IMR-90 (cell line): ENCODE data around the gene DNAJA1. TPM values are rescaled to one million over a fixed set of nuclear protein-coding genes. Genes with fewer than 3 reads are reported as not detected.
A peak's percentile ranks its signal among the peaks of the same experiment; 100 is the strongest.

Experiments
- ATAC-seq: fragments of 200-7000 bp; cut with Tn5 transposase; 2 replicates; pipeline ENCODE4 v1.9.1; 2020; ENCODE audit warnings: low read depth, mild to moderate bottlenecking, moderate library complexity
- BruUV-seq: library from RNA; stranded (reverse); fragments of 400-500 nt; replicated peaks from 2 replicates; lab custom pipeline; 2021; lab: Mats Ljungman, UMichigan
- CTCF ChIA-PET: fragments of 300-600 bp; formaldehyde crosslinking; extraction: SDS; loops from one replicate; lab custom pipeline; 2021; ENCODE audit warnings: antibody characterized with exemption; lab: Yijun Ruan, JAX
- POLR2A ChIA-PET: fragments of 300-600 bp; sonication (Branson Sonifier 250); formaldehyde crosslinking; loops from one replicate; lab custom pipeline; 2022; ENCODE audit warnings: antibody characterized with exemption; ENCODE audit not compliant: unreplicated experiment; lab: Charles Lee
- DNase-seq: peaks from one replicate; pipeline ENCODE4 v3.0.0; 2013
- H2AFZ ChIP-seq: replicated peaks from 2 replicates; pipeline ENCODE3; 2013; ENCODE audit warnings: low read length, mild to moderate bottlenecking; ENCODE audit not compliant: poor library complexity
- H2AK5ac ChIP-seq: 2 replicates; pipeline ENCODE4 v1.6.1; 2013; ENCODE audit warnings: low read depth, low read length, inconsistent platforms
- H2AK9ac ChIP-seq: replicated peaks from 2 replicates; pipeline ENCODE3; 2013; ENCODE audit warnings: mild to moderate bottlenecking, low read depth, low read length, moderate library complexity; ENCODE audit not compliant: poor library complexity
- H2BK120ac ChIP-seq: 2 replicates; pipeline ENCODE4 v1.6.1; 2013; ENCODE audit warnings: low read depth, low read length, inconsistent platforms
- H2BK15ac ChIP-seq: 3 replicates; pipeline ENCODE4 v1.6.1; 2013; ENCODE audit warnings: low read depth, low read length, inconsistent platforms
- H2BK20ac ChIP-seq: 2 replicates; pipeline ENCODE4 v1.6.1; 2013; ENCODE audit warnings: low read depth, mild to moderate bottlenecking, inconsistent platforms, low read length, moderate library complexity
- H2BK5ac ChIP-seq: 2 replicates; pipeline ENCODE4 v1.6.1; 2013; ENCODE audit warnings: mild to moderate bottlenecking, low read depth, low read length, inconsistent platforms; ENCODE audit not compliant: poor library complexity, severe bottlenecking
- H3K14ac ChIP-seq: replicated peaks from 2 replicates; pipeline ENCODE4 v1.6.1; 2013; ENCODE audit warnings: low read depth, low read length, inconsistent platforms
- H3K18ac ChIP-seq: 2 replicates; pipeline ENCODE4 v1.6.1; 2013; ENCODE audit warnings: low read depth, low read length, control low read depth
- H3K23ac ChIP-seq: 2 replicates; pipeline ENCODE4 v1.6.1; 2013; ENCODE audit warnings: low read depth, low read length, inconsistent platforms
- H3K27ac ChIP-seq: 2 replicates; pipeline ENCODE4 v1.5.1; 2013; ENCODE audit warnings: mild to moderate bottlenecking, control low read depth, low read length; ENCODE audit not compliant: insufficient read depth
- H3K27me3 ChIP-seq: 2 replicates; pipeline ENCODE4 v1.6.1; 2013; ENCODE audit warnings: low read length; ENCODE audit not compliant: control insufficient read depth, insufficient read depth
- H3K36me3 ChIP-seq: 2 replicates; pipeline ENCODE4 v1.6.1; 2013; ENCODE audit warnings: low read length, mixed read lengths; ENCODE audit not compliant: control insufficient read depth, insufficient read depth
- H3K4ac ChIP-seq: 2 replicates; pipeline ENCODE4 v1.6.1; 2013; ENCODE audit warnings: low read depth, low read length, inconsistent platforms
- H3K4me1 ChIP-seq: 2 replicates; pipeline ENCODE4 v1.6.1; 2013; ENCODE audit warnings: low read length, mixed read lengths; ENCODE audit not compliant: control insufficient read depth, insufficient read depth
- H3K4me2 ChIP-seq: 2 replicates; pipeline ENCODE4 v1.6.1; 2013; ENCODE audit warnings: low read depth, mild to moderate bottlenecking, control low read depth, low read length, moderate library complexity
- H3K4me3 ChIP-seq: 2 replicates; pipeline ENCODE4 v1.5.1; 2013; ENCODE audit warnings: low read depth, mild to moderate bottlenecking, control low read depth, low read length, moderate library complexity; ENCODE audit not compliant: insufficient read depth
- H3K56ac ChIP-seq: 2 replicates; pipeline ENCODE4 v1.6.1; 2013; ENCODE audit warnings: low read length, inconsistent platforms; ENCODE audit not compliant: insufficient read depth; ENCODE audit errors: extremely low read depth
- H3K79me1 ChIP-seq, 2 experiments: 2 replicates each; pipeline ENCODE4 v1.6.1; 2013; ENCODE audit warnings: low read length in 2 of 2, inconsistent platforms in 1 of 2, low read depth in 1 of 2
- H3K9ac ChIP-seq: 2 replicates; pipeline ENCODE4 v1.6.1; 2013; ENCODE audit warnings: low read depth, low read length, control low read depth
- H3K9me1 ChIP-seq: 2 replicates; pipeline ENCODE4 v1.6.1; 2013; ENCODE audit warnings: low read length, inconsistent platforms; ENCODE audit not compliant: insufficient read depth
- H3K9me3 ChIP-seq: 2 replicates; pipeline ENCODE4 v1.6.1; 2013; ENCODE audit warnings: low read length; ENCODE audit not compliant: control insufficient read depth, insufficient read depth
- H4K20me1 ChIP-seq: 2 replicates; pipeline ENCODE4 v1.6.1; 2013; ENCODE audit warnings: low read length, inconsistent platforms; ENCODE audit not compliant: insufficient read depth
- H4K5ac ChIP-seq: 2 replicates; pipeline ENCODE4 v1.6.1; 2013; ENCODE audit warnings: mild to moderate bottlenecking, low read depth, low read length, control low read depth
- H4K8ac ChIP-seq, 2 experiments: 2 replicates each; pipeline ENCODE4 v1.6.1; 2013; ENCODE audit warnings: low read depth in 2 of 2, low read length in 2 of 2, control low read depth in 1 of 2, inconsistent platforms in 1 of 2
- H4K91ac ChIP-seq: 2 replicates; pipeline ENCODE4 v1.6.1; 2013; ENCODE audit warnings: low read depth, low read length, inconsistent platforms; ENCODE audit not compliant: insufficient read depth
- BHLHE40 ChIP-seq: fragments of 150-350 bp; IDR thresholded peaks from 2 replicates; pipeline ENCODE4 v1.6.1; 2016; ENCODE audit warnings: mild to moderate bottlenecking, low read depth, low read length
- CEBPB ChIP-seq: IDR thresholded peaks from 2 replicates; pipeline ENCODE4 v1.6.1; 2012; ENCODE audit warnings: low read depth, low read length, improper control_type of control experiment
- CHD1 ChIP-seq: IDR thresholded peaks from 2 replicates; pipeline ENCODE4 v1.6.1; 2012; ENCODE audit warnings: low read depth, low read length, improper control_type of control experiment
- FOS ChIP-seq: fragments of 150-350 bp; IDR thresholded peaks from 2 replicates; pipeline ENCODE4 v1.6.1; 2016; ENCODE audit warnings: low read depth, low read length
- MAFK ChIP-seq: IDR thresholded peaks from 2 replicates; pipeline ENCODE4 v1.6.1; 2012; ENCODE audit warnings: low read depth, low read length, improper control_type of control experiment
- MAZ ChIP-seq: IDR thresholded peaks from 2 replicates; pipeline ENCODE4 v1.6.1; 2012; ENCODE audit warnings: low read depth, mild to moderate bottlenecking, low read length, improper control_type of control experiment, moderate library complexity, borderline replicate concordance
- MXI1 ChIP-seq: IDR thresholded peaks from 2 replicates; pipeline ENCODE4 v1.6.1; 2012; ENCODE audit warnings: low read depth, mild to moderate bottlenecking, low read length, moderate library complexity, borderline replicate concordance
- NFE2L2 ChIP-seq: fragments of 150-350 bp; IDR thresholded peaks from 2 replicates; pipeline ENCODE4 v1.6.1; 2016; ENCODE audit warnings: low read depth, mild to moderate bottlenecking, low read length
- POLR2A ChIP-seq: IDR thresholded peaks from 2 replicates; pipeline ENCODE4 v1.6.1; 2012; ENCODE audit warnings: mild to moderate bottlenecking, low read depth, low read length
- RAD21 ChIP-seq: IDR thresholded peaks from 2 replicates; pipeline ENCODE4 v1.6.1; 2012; ENCODE audit warnings: low read length, improper control_type of control experiment
- RCOR1 ChIP-seq: IDR thresholded peaks from 2 replicates; pipeline ENCODE4 v1.6.1; 2012; ENCODE audit warnings: mild to moderate bottlenecking, low read length, improper control_type of control experiment; ENCODE audit not compliant: insufficient replicate concordance
- RFX5 ChIP-seq: IDR thresholded peaks from 2 replicates; pipeline ENCODE4 v1.8.0; 2012; ENCODE audit warnings: low read depth, mild to moderate bottlenecking, low read length, moderate library complexity
- SMC3 ChIP-seq: fragments of 150-350 bp; IDR thresholded peaks from 2 replicates; pipeline ENCODE4 v1.6.1; 2016; ENCODE audit warnings: low read depth, mild to moderate bottlenecking, antibody characterized with exemption, low read length, moderate library complexity
- USF2 ChIP-seq: fragments of 150-350 bp; IDR thresholded peaks from 2 replicates; pipeline ENCODE4 v1.6.1; 2017; ENCODE audit warnings: mild to moderate bottlenecking, antibody characterized with exemption, low read length, low read depth
- WGBS, 2 experiments: methylation state at CpG; one replicate each; pipeline versions ENCODE4 v1.1.5 to v1.1.7; 2013; ENCODE audit warnings: missing lambda C conversion rate in 2 of 2; ENCODE audit not compliant: insufficient read length in 1 of 2; ENCODE audit errors: extremely low coverage in 2 of 2; 5-methylcytosine and 5-hydroxymethylcytosine counted together
- dilution Hi-C: fragments of 300-500 bp; cut with HindIII; formaldehyde crosslinking; loops from one replicate; pipeline ENCODE4 v1.14.3; 2018; ENCODE audit warnings: low sequenced_read_pairs; ENCODE audit not compliant: unreplicated experiment
- in situ Hi-C: fragments of 300-500 bp; cut with MboI; formaldehyde crosslinking; loops from 3 replicates; pipeline ENCODE4 v1.14.3; 2019; ENCODE audit warnings: low sequenced_read_pairs, inconsistent platforms, mixed read lengths
- intact Hi-C: fragments of 100-400 bp; cut with micrococcal nuclease; formaldehyde crosslinking; loops from 2 replicates; pipeline ENCODE4 v1.10.0; 2022
- polyA plus RNA-seq, 3 experiments: library from polyadenylated mRNA; depleted of rRNA; stranded (reverse); fragments of >200 nt; gene quantifications; 2 replicates each; pipeline ENCODE4 v1.2.3, GENCODE V29; 2012; ENCODE audit warnings: low replicate concordance in 1 of 3
- total RNA-seq: library from RNA; depleted of rRNA; stranded (reverse); fragments of >200 nt; gene quantifications from 2 replicates; pipeline ENCODE4 v1.2.3, GENCODE V29; 2012
- TF ChIP-seq, protein P1 (sequence below): conservative IDR thresholded peaks from 2 replicates; pipeline ENCODE4 v1.5.1; 2012; ENCODE audit warnings: mild to moderate bottlenecking, low read depth, low read length, improper control_type of control experiment
- TF ChIP-seq, protein P2 (sequence below): fragments of 150-350 bp; IDR thresholded peaks from 2 replicates; pipeline ENCODE4 v1.6.1; 2016; ENCODE audit warnings: low read depth, mild to moderate bottlenecking, low read length, moderate library complexity, borderline replicate concordance

DNAJA1 gene
- total and polyA plus RNA-seq, 2 of the 4 experiments (the other 2 are of a cell fraction), result 59.5 to 118 TPM

- Histone ChIP-seq H2BK20ac (no peak overlapping the region), H4K91ac (peak overlapping the region; percentile 30; the same call in 1 of the 2 replicates), H2AFZ (peak overlapping the region; percentile 52), H2BK15ac (no peak overlapping the region), H4K8ac (peak overlapping the region; percentile 36 to 89), H3K27me3 (no peaks in the 10 kb centered on the region), H3K9me3 (no peaks in the 10 kb centered on the region), H3K9me1 (peaks cover 5% of the 10 kb centered on the region; the same call in 1 of the 2 replicates), H3K36me3 (peaks cover 13% of the 10 kb centered on the region), H3K4me1 (no peaks in the 10 kb centered on the region), H3K4ac (peak overlapping the region; percentile 71; the same call in 1 of the 2 replicates), H4K5ac (peak overlapping the region; percentile 62), H3K56ac (no peak overlapping the region), H3K23ac (peak overlapping the region; percentile 79; the same call in 1 of the 2 replicates), H2BK5ac (peak overlapping the region; percentile 83), H3K4me3 (peak overlapping the region; percentile 89), H3K18ac (no peak overlapping the region), H3K14ac (peak overlapping the region; percentile 46; the same call in 1 of the 2 replicates), H3K27ac (peak overlapping the region; percentile 85; the same call in 1 of the 2 replicates), H3K79me1 (peaks cover 0 to 2% of the 10 kb centered on the region in 2 experiments; a peak in 2 of 4 replicates), H2AK5ac (peak overlapping the region; percentile 32; the same call in 1 of the 2 replicates), H2BK120ac (no peak overlapping the region), H4K20me1 (no peaks in the 10 kb centered on the region), H2AK9ac (peak overlapping the region; percentile 2), H3K9ac (peak overlapping the region; percentile 84; the same call in 1 of the 2 replicates), H3K4me2 (peak overlapping the region; percentile 81)
- ATAC-seq (no peak), DNase-seq (no peak)
- TF ChIP-seq RCOR1, result no peak
- TF ChIP-seq, protein P1, sequence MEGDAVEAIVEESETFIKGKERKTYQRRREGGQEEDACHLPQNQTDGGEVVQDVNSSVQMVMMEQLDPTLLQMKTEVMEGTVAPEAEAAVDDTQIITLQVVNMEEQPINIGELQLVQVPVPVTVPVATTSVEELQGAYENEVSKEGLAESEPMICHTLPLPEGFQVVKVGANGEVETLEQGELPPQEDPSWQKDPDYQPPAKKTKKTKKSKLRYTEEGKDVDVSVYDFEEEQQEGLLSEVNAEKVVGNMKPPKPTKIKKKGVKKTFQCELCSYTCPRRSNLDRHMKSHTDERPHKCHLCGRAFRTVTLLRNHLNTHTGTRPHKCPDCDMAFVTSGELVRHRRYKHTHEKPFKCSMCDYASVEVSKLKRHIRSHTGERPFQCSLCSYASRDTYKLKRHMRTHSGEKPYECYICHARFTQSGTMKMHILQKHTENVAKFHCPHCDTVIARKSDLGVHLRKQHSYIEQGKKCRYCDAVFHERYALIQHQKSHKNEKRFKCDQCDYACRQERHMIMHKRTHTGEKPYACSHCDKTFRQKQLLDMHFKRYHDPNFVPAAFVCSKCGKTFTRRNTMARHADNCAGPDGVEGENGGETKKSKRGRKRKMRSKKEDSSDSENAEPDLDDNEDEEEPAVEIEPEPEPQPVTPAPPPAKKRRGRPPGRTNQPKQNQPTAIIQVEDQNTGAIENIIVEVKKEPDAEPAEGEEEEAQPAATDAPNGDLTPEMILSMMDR, result no peak
- TF ChIP-seq SMC3, result no peak
- TF ChIP-seq MXI1, result no peak
- TF ChIP-seq MAFK, result no peak
- no peak for TF ChIP-seq RFX5
- TF ChIP-seq NFE2L2, result no peak
- TF ChIP-seq POLR2A, result no peak
- TF ChIP-seq, protein P2, sequence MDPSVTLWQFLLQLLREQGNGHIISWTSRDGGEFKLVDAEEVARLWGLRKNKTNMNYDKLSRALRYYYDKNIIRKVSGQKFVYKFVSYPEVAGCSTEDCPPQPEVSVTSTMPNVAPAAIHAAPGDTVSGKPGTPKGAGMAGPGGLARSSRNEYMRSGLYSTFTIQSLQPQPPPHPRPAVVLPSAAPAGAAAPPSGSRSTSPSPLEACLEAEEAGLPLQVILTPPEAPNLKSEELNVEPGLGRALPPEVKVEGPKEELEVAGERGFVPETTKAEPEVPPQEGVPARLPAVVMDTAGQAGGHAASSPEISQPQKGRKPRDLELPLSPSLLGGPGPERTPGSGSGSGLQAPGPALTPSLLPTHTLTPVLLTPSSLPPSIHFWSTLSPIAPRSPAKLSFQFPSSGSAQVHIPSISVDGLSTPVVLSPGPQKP, result no peak
- no peak for TF ChIP-seq MAZ
- TF ChIP-seq FOS, result no peak
- no peak for TF ChIP-seq BHLHE40
- no peak for TF ChIP-seq RAD21
- TF ChIP-seq CEBPB, result no peak
- TF ChIP-seq USF2, result no peak
- no peak for TF ChIP-seq CHD1
- no TSS peak for BruUV-seq
- dilution Hi-C loops, result no loop called here
- POLR2A ChIA-PET, result interaction anchor here (0.5 kb wide), 1 partner anchor 242 kb away, joined by 12 read pairs; no protein-coding TSS in a partner anchor
- CTCF ChIA-PET, result interaction anchor here (0.6 to 1.4 kb wide), 2 partner anchors 17 to 74 kb away, joined by 3 to 4 read pairs; no protein-coding TSS in a partner anchor
- in situ Hi-C loops, result no loop called here
- 57% methylated on average over 2 of the region's 8 CpGs; no CpG with 5 or more reads in 1 of the 2 experiments for WGBS, 2 experiments
- intact Hi-C loops, result no loop called here
These were observed 18.6 kb downstream of the DNAJA1 start for GRCh38 chr9:33043671-33044070.
